ENCODE results near the gene PHLDB2.

GRCh38 chr3:111859061-111859973, at the start of gene PHLDB2:
- TF ChIP-seq CTCF (conservative IDR thresholded peaks at IDR 0.05 in 1 of 2, IDR thresholded peaks at IDR 0.05 in 1 of 2; ENCODE audit: low read depth in 1 of 2, low read length in 2 of 2) = no peak
- TF ChIP-seq EZH2 (IDR thresholded peaks at IDR 0.05; ENCODE audit: low read length, missing control alignments) = no peak
